NT2/D1 (cell line): Measurements from ENCODE around the gene DYDC2.

ENCODE experiments used
- DNase-seq: peaks from one replicate; pipeline ENCODE4 v3.0.0-alpha.2; 2011; ENCODE audit warnings: low read depth, low spot score
- H3K27me3 ChIP-seq: 2 replicates; pipeline ENCODE4 v1.6.0; 2011; ENCODE audit warnings: mild to moderate bottlenecking; ENCODE audit not compliant: insufficient read length, insufficient read depth
- H3K36me3 ChIP-seq: 2 replicates; pipeline ENCODE4 v1.6.1; 2011; ENCODE audit warnings: mild to moderate bottlenecking, low read length, mixed read lengths; ENCODE audit not compliant: insufficient read depth, insufficient read length
- H3K4me1 ChIP-seq: 2 replicates; pipeline ENCODE4 v1.5.1; 2011; ENCODE audit not compliant: insufficient read depth, insufficient read length
- H3K4me3 ChIP-seq: 2 replicates; pipeline ENCODE4 v1.5.1; 2011; ENCODE audit warnings: low read depth; ENCODE audit not compliant: insufficient read length
- H3K9ac ChIP-seq: 2 replicates; pipeline ENCODE4 v1.6.0; 2011; ENCODE audit warnings: low read depth; ENCODE audit not compliant: insufficient read length
- H3K9me3 ChIP-seq: 2 replicates; pipeline ENCODE4 v1.5.1; 2011; ENCODE audit warnings: mild to moderate bottlenecking, low read length; ENCODE audit not compliant: insufficient read depth
- SUZ12 ChIP-seq: IDR thresholded peaks from 2 replicates; pipeline ENCODE4 v1.6.1; 2011; ENCODE audit not compliant: insufficient read length, insufficient read depth; ENCODE audit errors: extremely low read depth
- YY1 ChIP-seq: IDR thresholded peaks from 2 replicates; pipeline ENCODE4 v1.6.1; 2011; ENCODE audit not compliant: insufficient read length, insufficient read depth
- ZNF274 ChIP-seq: IDR thresholded peaks from 2 replicates; pipeline ENCODE4 v1.6.1; 2011; ENCODE audit warnings: mild to moderate bottlenecking, low read depth, low read length

DYDC2 gene

GRCh38 chr10:80408242-80409101 is 51.9 kb downstream of the DYDC2 start, which contains the start of gene PRXL2A:
Gene PRXL2A, plus strand, starts transcription at chr10:80408551. Its CDS starts 11,917 bp downstream, at chr10:80420468.
- Histone ChIP-seq H3K27me3 (peaks cover 3% of the 10 kb centered on the region), H3K9ac (peak within 1 kb of the TSS; percentile 82), H3K4me1 (peaks cover 5% of the 10 kb centered on the region), H3K36me3 (peaks cover 3% of the 10 kb centered on the region), H3K9me3 (no peaks in the 10 kb centered on the region), H3K4me3 (peak within 1 kb of the TSS; percentile 71)
- peak; percentile 52 for DNase-seq
- TF ChIP-seq YY1 (no peak), ZNF274 (no peak), SUZ12 (no peak)

- H3K36me3 ChIP-seq, result peaks cover 3% of the 10 kb centered on the region
- DNase-seq, result no peak
- no peaks in the 10 kb centered on the region for H3K9me3 ChIP-seq
- peaks cover 7% of the 10 kb centered on the region for H3K4me1 ChIP-seq
- peak overlapping the region; percentile 82 for H3K9ac ChIP-seq
- peak overlapping the region; percentile 71 for H3K4me3 ChIP-seq
- TF ChIP-seq YY1 (no peak), SUZ12 (no peak), ZNF274 (no peak)
- peaks cover 3% of the 10 kb centered on the region for H3K27me3 ChIP-seq
These were observed 52.5 kb downstream of the DYDC2 start for GRCh38 chr10:80409121-80409520.

GRCh38 chr10:80410122-80410521 is 53.5 kb downstream of the DYDC2 start:
- Histone ChIP-seq H3K4me3 (no peak overlapping the region), H3K27me3 (peaks cover 3% of the 10 kb centered on the region)

GRCh38 chr10:80410578-80411145 is 54.1 kb downstream of the DYDC2 start:
- H3K27me3 ChIP-seq, result peaks cover 3% of the 10 kb centered on the region
- H3K9me3 ChIP-seq, result no peaks in the 10 kb centered on the region
- H3K4me3 ChIP-seq, result no peak overlapping the region
- H3K9ac ChIP-seq, result no peak overlapping the region
- peaks cover 12% of the 10 kb centered on the region for H3K4me1 ChIP-seq
- H3K36me3 ChIP-seq, result peaks cover 7% of the 10 kb centered on the region
- DNase-seq, result no peak
- TF ChIP-seq SUZ12, result no peak

More at GRCh38 chr10:80410122-80410521, 53.5 kb downstream of the DYDC2 start:
- no peaks in the 10 kb centered on the region for H3K9me3 ChIP-seq
- DNase-seq, result no peak
- TF ChIP-seq SUZ12, result no peak
- no peak for TF ChIP-seq YY1
- TF ChIP-seq ZNF274, result no peak
- H3K36me3 ChIP-seq, result peaks cover 3% of the 10 kb centered on the region
- no peak overlapping the region for H3K9ac ChIP-seq
- H3K4me1 ChIP-seq, result peaks cover 9% of the 10 kb centered on the region

- no peak overlapping the region for H3K9ac ChIP-seq
- H3K27me3 ChIP-seq, result peaks cover 3% of the 10 kb centered on the region
- no peaks in the 10 kb centered on the region for H3K9me3 ChIP-seq
- TF ChIP-seq YY1 (no peak), SUZ12 (no peak), ZNF274 (no peak)
- H3K4me1 ChIP-seq, result peaks cover 14% of the 10 kb centered on the region
- no peak for DNase-seq
- peaks cover 7% of the 10 kb centered on the region for H3K36me3 ChIP-seq
- no peak overlapping the region for H3K4me3 ChIP-seq
These were observed 54.7 kb downstream of the DYDC2 start for GRCh38 chr10:80411267-80411668.

- H3K9ac ChIP-seq, result no peak overlapping the region
- H3K36me3 ChIP-seq, result peaks cover 7% of the 10 kb centered on the region
- peaks cover 3% of the 10 kb centered on the region for H3K27me3 ChIP-seq
- peaks cover 14% of the 10 kb centered on the region for H3K4me1 ChIP-seq
- no peak for DNase-seq
- no peaks in the 10 kb centered on the region for H3K9me3 ChIP-seq
- H3K4me3 ChIP-seq, result no peak overlapping the region
- TF ChIP-seq ZNF274, result no peak
- TF ChIP-seq YY1, result no peak
- no peak for TF ChIP-seq SUZ12
These were observed 55.2 kb downstream of the DYDC2 start for GRCh38 chr10:80411681-80412220.

- H3K9me3 ChIP-seq, result no peaks in the 10 kb centered on the region
- TF ChIP-seq ZNF274 (no peak), YY1 (no peak), SUZ12 (no peak)
- H3K36me3 ChIP-seq, result peaks cover 7% of the 10 kb centered on the region
- H3K4me3 ChIP-seq, result no peak overlapping the region
- no peak for DNase-seq
- H3K27me3 ChIP-seq, result peaks cover 3% of the 10 kb centered on the region
- H3K4me1 ChIP-seq, result peaks cover 12% of the 10 kb centered on the region
- H3K9ac ChIP-seq, result no peak overlapping the region
These were observed 55.9 kb downstream of the DYDC2 start for GRCh38 chr10:80412486-80412885.
